ENCODE data around the gene AFAP1L1.
"Not testable (repeated sequence)": the region's sequence is repeated elsewhere in the genome, so short reads cannot be mapped to it uniquely, and the experiment has no call there.

Gene AFAP1L1

DNA sequence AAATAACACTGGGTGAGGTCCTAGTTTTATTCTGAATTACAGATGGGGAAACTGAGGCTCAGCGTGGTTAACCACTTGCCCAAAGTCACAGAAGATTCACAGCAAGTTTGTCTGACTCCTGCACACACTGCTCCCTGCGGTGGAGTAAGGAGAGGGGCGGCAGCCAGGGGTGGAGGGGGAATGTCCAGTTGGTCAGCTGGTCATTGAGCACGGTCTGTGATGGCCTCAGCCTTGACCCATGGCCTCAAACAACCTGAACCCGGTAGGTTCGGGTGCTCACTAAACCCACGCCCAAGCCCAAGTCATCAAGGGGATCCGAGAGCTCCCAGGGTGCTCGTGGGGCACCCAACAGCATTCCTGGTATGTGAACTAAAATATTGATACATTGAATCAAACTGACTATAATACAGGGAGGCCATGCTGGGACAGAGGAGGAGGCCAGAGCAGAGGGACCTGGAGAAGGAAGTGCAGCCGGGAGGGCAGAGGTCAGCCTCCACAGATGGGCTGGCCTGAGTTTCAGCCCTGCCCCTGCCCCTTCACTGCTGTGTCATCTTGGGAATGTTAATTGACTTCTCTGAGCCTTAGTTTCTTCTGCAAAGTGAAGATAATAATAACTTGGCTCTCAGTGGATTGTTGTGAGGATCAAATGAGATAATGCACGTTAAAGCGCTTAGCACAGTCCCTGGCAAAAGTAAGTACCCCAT, 111.0 kb downstream of the AFAP1L1 start:
- Mint-ChIP-seq H3K36me3 (no peaks in the 10 kb centered on the region), H3K4me3 (no peak overlapping the region)

GRCh38 chr5:149383399-149383798, 111.7 kb downstream of the AFAP1L1 start:
- no peak overlapping the region for H3K4me3 Mint-ChIP-seq
- no peaks in the 10 kb centered on the region for H3K9me3 Mint-ChIP-seq
- CTCF ChIA-PET: interaction anchor here (1.6 to 8.4 kb wide), 6 partner anchors 12 to 182 kb away, joined by 3 to 95 read pairs (median 34); no protein-coding TSS in a partner anchor
- no peaks in the 10 kb centered on the region for H3K36me3 Mint-ChIP-seq
- DNase-seq: no peak
- H3K27me3 Mint-ChIP-seq: peaks cover 14% of the 10 kb centered on the region
- no peak overlapping the region for H3K27ac Mint-ChIP-seq
- H3K4me1 Mint-ChIP-seq: no peaks in the 10 kb centered on the region

More for the DNA sequence above, 111.0 kb downstream of the AFAP1L1 start:
- H3K9me3 Mint-ChIP-seq: no peaks in the 10 kb centered on the region
- peaks cover 14% of the 10 kb centered on the region for H3K27me3 Mint-ChIP-seq
- H3K27ac Mint-ChIP-seq: no peak overlapping the region
- no peaks in the 10 kb centered on the region for H3K4me1 Mint-ChIP-seq
- CTCF ChIA-PET: interaction anchor here (0.7 to 8.4 kb wide), 13 partner anchors 8 to 236 kb away, joined by 3 to 95 read pairs (median 4); no protein-coding TSS in a partner anchor
- no peak for DNase-seq

DNA sequence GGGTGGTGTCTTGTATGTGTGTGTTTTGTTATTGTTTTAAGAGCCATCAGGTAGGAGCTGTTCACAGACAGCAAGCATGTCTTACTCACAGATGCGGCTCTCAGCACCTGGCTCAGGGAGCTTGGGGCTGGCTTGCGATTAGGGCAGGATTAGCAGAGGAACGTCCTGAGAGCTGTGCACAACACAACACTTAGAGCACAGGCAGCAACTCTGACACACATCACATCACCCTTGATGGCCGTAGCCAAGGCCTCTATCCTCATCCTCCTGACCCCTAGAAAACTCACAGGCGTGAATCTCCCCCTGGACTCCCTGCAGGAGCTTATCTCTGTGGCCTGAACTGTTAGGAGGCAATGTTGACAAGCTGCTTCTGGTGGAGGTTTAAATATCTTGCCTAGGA, 114.5 kb downstream of the AFAP1L1 start:
- H3K9me3 Mint-ChIP-seq: no peaks in the 10 kb centered on the region
- no peaks in the 10 kb centered on the region for H3K4me1 Mint-ChIP-seq
- no peak for DNase-seq
- no peaks in the 10 kb centered on the region for H3K36me3 Mint-ChIP-seq
- H3K27me3 Mint-ChIP-seq: peaks cover 11% of the 10 kb centered on the region
- no peak overlapping the region for H3K27ac Mint-ChIP-seq
- H3K4me3 Mint-ChIP-seq: no peak overlapping the region
- CTCF ChIA-PET: interaction anchor here (0.8 to 8.4 kb wide), 7 partner anchors 13 to 179 kb away, joined by 3 to 60 read pairs (median 4); no protein-coding TSS in a partner anchor

DNA sequence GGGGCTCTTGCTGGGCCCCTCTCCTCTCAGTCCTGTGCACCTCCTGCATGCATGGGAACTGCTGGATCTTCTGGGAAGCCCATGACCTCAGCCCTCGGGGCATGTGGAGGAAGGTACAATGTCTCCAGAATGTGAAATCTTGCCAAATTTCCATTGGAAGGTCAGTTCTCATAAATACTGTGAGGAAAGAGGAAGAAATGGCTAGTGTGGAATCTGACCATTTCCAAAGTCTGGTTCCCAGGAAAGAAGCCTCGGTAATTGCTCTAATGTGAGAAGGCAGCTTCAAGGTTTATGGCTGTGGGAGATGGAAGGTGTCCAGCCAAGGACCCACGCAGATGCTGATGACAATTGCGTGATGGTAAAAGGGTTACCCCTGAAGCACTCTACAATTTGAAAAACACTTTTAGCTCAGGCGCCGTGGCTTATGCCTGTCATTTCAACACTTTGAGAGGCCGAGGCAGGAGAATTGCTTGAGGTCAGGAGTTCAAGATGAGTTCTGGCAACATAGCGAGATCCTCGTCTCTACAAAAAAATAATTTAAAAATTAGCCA, 115.5 kb downstream of the AFAP1L1 start:
- H3K27me3 Mint-ChIP-seq: peaks cover 8% of the 10 kb centered on the region
- no peaks in the 10 kb centered on the region for H3K9me3 Mint-ChIP-seq
- no peaks in the 10 kb centered on the region for H3K4me1 Mint-ChIP-seq
- CTCF ChIA-PET: interaction anchor here (0.7 to 8.4 kb wide), 8 partner anchors 16 to 441 kb away, joined by 3 to 60 read pairs (median 5); no protein-coding TSS in a partner anchor
- H3K4me3 Mint-ChIP-seq: no peak overlapping the region
- no peak overlapping the region for H3K27ac Mint-ChIP-seq
- DNase-seq: no peak
- no peaks in the 10 kb centered on the region for H3K36me3 Mint-ChIP-seq

- H3K27ac Mint-ChIP-seq: no peak overlapping the region
- CTCF ChIA-PET: interaction anchor here (1.1 to 1.5 kb wide), 3 partner anchors 40 to 53 kb away, joined by 3 to 5 read pairs (median 3); no protein-coding TSS in a partner anchor
- H3K4me1 Mint-ChIP-seq: no peaks in the 10 kb centered on the region
- H3K36me3 Mint-ChIP-seq: no peaks in the 10 kb centered on the region
- peaks cover 8% of the 10 kb centered on the region for H3K27me3 Mint-ChIP-seq
- H3K4me3 Mint-ChIP-seq: no peak overlapping the region
- DNase-seq: no peak
- no peaks in the 10 kb centered on the region for H3K9me3 Mint-ChIP-seq
These were observed 116.3 kb downstream of the AFAP1L1 start for GRCh38 chr5:149387982-149388381.

DNA sequence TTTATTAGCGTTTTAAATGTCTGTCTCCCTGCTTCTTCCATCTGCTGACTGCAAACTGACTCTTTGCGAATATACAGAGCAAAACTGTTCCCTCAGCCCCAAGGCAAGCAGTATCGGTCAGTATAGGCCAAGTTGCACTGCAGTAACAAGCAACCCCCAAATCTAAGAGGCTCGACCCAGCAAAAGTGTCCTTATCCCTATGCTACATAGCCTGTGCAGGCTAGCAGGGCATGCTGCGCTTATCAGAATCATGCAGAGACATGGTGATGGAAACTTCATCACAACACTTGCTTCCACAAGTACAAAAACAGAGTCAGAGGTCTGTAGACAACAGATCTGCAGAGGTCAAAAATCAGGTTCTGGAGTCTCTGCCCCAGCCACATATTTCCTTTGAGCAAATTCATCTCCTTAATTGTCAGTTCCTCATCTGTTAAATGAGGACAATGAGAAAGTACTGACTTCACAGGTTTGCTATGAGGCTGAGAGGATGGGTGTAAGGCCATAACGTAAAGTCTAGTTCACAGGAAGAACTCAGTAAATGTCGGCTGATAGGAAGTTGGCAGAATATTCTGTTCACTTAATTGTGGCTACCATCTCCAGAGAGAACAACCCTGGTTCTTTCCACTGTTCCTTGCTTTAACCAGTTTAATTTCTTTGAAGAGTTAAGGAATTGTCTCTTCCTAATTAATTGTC, 117.0 kb downstream of the AFAP1L1 start:
- Mint-ChIP-seq H3K36me3 (no peaks in the 10 kb centered on the region), H3K27me3 (peaks cover 8% of the 10 kb centered on the region), H3K27ac (no peak overlapping the region), H3K4me1 (no peaks in the 10 kb centered on the region), H3K9me3 (no peaks in the 10 kb centered on the region), H3K4me3 (no peak overlapping the region)
- DNase-seq: no peak
- CTCF ChIA-PET: interaction anchor here (1.4 to 1.5 kb wide), 2 partner anchors 40 to 44 kb away, joined by 3 to 5 read pairs; no protein-coding TSS in a partner anchor

DNA sequence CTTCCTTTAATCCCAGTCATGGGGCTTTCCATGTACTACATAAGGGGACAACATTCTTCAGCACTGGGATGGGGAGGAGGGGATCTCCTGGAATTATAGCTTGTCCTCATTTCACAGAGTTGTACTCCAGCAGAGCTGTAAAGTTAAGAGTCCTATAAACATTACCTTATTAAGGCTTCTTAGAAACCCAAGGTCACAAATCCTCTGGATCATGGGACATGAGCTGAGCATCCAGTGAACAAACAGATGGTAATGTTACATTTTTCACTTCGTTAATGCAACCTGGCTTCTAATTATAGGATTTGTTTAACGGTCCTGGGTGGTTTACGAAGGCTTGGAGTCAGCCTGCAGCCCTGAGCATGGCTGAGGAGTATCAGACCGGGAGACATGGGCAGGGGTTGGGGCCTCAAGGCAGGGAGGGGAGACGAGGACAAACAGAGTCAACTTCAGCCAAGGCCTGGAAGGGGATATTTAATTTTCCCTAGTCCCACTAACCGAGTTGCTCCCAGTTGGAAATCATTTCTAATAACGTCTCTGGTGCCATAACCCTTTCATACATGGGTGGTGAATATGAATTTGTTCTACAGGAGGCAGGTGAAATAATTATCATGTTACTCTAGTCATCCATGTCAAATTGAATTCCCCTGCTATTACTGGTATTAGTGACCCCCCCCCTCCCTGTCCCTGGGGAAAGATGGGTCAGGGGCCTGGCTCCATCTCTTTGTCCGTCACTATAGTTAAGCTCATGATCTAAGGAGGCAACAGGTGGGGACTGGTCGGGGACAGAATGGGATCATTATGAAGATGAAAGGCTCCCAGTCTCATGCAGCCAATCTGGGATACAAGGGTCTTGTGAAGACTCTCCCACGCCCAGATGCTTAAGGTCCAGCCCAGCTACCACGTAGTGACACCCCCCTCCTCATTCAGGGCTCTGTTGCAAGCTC, 118.2 kb downstream of the AFAP1L1 start:
- H3K27ac Mint-ChIP-seq: no peak overlapping the region
- no peaks in the 10 kb centered on the region for H3K9me3 Mint-ChIP-seq
- DNase-seq: no peak
- no peaks in the 10 kb centered on the region for H3K4me1 Mint-ChIP-seq
- peaks cover 8% of the 10 kb centered on the region for H3K27me3 Mint-ChIP-seq
- H3K4me3 Mint-ChIP-seq: no peak overlapping the region
- H3K36me3 Mint-ChIP-seq: no peaks in the 10 kb centered on the region
- CTCF ChIA-PET: interaction anchor here (0.9 to 1.5 kb wide), 3 partner anchors 8 to 228 kb away, joined by 3 to 9 read pairs (median 3); no protein-coding TSS in a partner anchor

DNA sequence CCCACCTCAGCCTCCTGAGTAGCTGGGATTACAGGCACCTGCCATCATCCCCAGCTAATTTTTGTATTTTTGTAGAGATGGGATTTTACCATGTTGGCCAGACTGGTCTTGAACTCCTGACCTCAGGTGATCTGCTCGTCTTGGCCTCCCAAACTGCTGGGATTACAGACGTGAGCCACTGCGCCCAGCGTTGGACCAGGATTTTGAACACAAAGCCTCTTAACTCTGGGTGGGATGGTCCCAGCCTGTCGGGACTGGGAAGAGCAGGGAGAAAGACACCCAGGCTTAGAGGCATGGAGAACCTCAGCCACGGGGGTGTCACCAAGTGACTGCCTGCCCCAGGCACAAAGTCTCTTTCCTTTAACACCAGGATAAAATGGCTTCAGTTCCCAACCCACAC, 119.4 kb downstream of the AFAP1L1 start:
- H3K9me3 Mint-ChIP-seq, H3K27ac Mint-ChIP-seq, H3K4me3 Mint-ChIP-seq, DNase-seq, H3K36me3 Mint-ChIP-seq, H3K27me3 Mint-ChIP-seq, H3K4me1 Mint-ChIP-seq: not testable (repeated sequence)
- CTCF ChIA-PET: interaction anchor here (0.9 to 1.5 kb wide), 2 partner anchors 9 to 10 kb away, joined by 3 to 9 read pairs; no protein-coding TSS in a partner anchor
